Epithelial cell of esophagus (primary cell): ENCODE results near the gene KCNG2.
"Not testable (repeated sequence)": the region's sequence is repeated elsewhere in the genome, so short reads cannot be mapped to it uniquely, and the experiment has no call there.

Experiments
- DNase-seq: peaks from one replicate; pipeline ENCODE4 v3.0.0; 2010; ENCODE audit warnings: low read depth
- H3K4me3 ChIP-seq: 2 replicates; pipeline ENCODE4 v1.5.1; 2011; ENCODE audit warnings: mild to moderate bottlenecking, low read length, control low read depth
- TF ChIP-seq, protein P1 (sequence below): IDR thresholded peaks from 2 replicates; pipeline ENCODE4 v1.5.1; 2011; ENCODE audit warnings: low read depth, mild to moderate bottlenecking, low read length, control low read depth, inconsistent platforms; ENCODE audit not compliant: insufficient read depth; ENCODE audit errors: missing control alignments

Gene KCNG2

DNA sequence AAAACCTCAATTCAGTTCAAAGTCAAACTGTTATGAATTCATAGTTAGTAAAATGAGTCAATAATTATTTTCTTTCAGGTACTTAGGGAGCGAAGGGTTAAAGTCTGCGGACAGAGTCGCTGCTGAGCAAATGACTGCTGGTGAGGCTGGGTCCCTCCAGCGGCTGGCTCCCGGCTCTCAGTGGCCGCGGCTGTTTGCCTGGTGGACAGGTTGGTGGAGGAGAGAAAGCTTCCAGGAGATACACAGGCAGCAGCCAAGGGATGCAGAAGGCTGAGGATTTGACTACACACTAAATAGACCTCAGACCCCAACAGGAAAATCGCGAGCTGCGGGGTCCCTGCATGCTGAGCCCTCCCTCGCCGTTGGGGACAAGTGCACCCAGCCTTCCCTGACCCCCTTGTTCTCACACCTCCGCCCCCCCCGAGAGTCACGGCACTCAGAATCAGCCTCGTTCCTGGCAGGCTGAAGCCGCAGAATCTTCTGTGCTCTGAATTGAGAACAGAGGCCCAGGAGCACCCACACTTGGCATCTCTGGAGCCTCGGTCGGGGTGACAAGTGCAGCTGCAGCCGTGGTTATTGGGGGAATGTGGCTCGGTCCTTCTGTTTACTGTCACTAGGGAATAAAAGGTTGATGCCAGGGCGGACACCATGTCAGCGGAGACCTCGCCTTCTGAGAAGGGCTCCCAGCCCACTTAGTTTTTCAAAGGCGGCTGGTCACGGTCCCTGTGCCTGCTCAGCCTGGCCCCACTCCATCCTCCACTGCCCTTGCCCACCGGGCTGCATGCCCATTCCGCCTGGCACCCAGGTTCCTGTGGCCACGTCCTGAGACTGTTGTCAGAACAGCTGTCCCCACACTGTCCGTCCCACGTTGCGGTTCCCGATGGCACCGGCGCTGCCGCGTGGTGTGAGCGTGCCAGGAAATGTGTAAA lies 79.7 kb downstream of the KCNG2 start:
- TF ChIP-seq, protein P1, sequence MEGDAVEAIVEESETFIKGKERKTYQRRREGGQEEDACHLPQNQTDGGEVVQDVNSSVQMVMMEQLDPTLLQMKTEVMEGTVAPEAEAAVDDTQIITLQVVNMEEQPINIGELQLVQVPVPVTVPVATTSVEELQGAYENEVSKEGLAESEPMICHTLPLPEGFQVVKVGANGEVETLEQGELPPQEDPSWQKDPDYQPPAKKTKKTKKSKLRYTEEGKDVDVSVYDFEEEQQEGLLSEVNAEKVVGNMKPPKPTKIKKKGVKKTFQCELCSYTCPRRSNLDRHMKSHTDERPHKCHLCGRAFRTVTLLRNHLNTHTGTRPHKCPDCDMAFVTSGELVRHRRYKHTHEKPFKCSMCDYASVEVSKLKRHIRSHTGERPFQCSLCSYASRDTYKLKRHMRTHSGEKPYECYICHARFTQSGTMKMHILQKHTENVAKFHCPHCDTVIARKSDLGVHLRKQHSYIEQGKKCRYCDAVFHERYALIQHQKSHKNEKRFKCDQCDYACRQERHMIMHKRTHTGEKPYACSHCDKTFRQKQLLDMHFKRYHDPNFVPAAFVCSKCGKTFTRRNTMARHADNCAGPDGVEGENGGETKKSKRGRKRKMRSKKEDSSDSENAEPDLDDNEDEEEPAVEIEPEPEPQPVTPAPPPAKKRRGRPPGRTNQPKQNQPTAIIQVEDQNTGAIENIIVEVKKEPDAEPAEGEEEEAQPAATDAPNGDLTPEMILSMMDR: no peak
- no peak overlapping the region for H3K4me3 ChIP-seq
- no peak for DNase-seq

DNA sequence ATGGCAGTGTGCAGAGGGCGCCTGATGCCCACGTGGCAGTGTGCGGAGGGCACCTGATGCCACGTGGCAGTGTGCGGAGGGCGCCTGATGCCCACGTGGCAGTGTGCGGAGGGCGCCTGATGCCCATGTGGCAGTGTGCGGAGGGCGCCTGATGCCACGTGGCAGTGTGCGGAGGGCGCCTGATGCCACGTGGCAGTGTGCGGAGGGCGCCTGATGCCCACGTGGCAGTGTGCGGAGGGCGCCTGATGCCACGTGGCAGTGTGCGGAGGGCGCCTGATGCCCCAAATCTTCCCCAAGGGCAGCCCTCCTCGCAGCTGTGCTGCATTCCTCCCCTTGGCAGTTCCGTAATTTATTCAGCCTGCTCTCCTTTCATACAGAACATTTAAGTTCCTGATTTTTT lies 80.5 kb downstream of the KCNG2 start:
- not testable (repeated sequence) for H3K4me3 ChIP-seq

DNA sequence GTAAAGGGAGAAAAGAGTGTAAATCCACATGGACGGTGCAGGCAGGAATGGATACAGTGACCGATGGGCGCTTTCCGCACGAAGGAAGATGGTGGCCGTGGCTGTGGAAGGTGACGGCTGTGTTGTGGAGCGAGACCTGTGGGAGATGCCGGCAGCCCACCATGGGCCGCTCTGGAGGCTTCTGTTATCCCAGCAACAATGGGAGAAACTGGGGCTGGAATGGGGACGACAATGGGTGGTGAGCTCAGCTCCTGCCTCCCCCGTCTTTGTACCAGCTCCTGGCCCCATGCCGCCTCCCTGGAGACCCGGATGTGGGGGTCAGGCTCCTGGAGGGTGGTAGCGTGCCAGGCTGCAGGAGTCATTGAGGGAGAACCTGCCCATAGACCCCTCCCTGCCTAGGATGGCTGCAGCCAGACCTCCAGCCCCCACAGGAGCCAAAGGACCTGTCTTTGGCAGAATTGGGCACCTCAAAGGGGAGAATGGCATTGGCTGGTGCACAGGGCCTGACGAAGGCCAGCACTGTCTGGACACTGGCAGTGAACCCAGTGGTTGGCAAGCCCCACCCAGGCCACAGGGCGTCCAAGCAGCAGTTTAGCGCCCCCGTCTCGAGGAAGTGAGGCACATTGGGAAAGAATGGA lies 81.1 kb downstream of the KCNG2 start:
- TF ChIP-seq, protein P1: no peak

More for the DNA sequence above, 80.5 kb downstream of the KCNG2 start:
- not testable (repeated sequence) for DNase-seq

DNA sequence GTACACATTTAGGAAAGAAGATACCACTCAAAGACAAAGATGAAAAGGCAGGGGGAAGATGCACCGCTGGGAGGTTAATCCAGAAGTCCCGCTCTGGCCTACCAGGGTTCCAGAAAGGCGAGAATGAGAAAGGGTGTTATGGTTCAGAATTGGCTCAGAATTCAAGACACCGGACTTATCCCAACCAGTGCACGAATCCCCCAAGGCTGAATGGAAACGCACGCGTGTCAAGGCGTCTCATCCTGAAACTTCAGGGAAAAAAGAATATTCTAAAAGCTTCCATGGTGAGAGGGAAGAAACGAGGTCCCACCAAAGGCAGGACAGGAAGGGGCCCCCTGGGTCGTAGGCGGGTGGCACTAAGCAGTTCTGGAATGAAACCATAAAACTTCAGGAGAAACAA lies 81.8 kb downstream of the KCNG2 start:
- TF ChIP-seq, protein P1: no peak

More for the DNA sequence above, 81.1 kb downstream of the KCNG2 start:
- no peak for DNase-seq
- H3K4me3 ChIP-seq: no peak overlapping the region

DNA sequence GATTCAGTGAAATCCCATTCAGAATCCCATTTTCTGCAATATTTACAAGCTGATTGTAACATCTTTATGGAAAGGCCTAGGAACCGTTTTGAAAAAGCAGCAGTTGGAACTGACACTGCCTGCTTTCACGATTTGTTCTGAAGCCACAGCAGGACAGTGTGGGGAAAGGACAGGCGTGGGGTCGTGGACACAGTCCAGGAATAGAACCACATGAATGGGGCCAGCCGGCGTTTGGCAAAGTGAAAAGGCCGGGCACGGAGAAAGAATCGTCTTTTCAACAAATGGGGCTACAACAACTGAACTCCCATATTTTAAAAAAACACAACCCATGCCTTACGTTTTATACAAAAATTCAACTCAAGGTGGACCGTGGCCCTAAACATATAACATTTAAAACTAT lies 84.0 kb downstream of the KCNG2 start:
- DNase-seq: no peak
- H3K4me3 ChIP-seq: no peak overlapping the region
- TF ChIP-seq, protein P1: no peak

More for the DNA sequence above, 81.8 kb downstream of the KCNG2 start:
- DNase-seq: no peak
- no peak overlapping the region for H3K4me3 ChIP-seq

DNA sequence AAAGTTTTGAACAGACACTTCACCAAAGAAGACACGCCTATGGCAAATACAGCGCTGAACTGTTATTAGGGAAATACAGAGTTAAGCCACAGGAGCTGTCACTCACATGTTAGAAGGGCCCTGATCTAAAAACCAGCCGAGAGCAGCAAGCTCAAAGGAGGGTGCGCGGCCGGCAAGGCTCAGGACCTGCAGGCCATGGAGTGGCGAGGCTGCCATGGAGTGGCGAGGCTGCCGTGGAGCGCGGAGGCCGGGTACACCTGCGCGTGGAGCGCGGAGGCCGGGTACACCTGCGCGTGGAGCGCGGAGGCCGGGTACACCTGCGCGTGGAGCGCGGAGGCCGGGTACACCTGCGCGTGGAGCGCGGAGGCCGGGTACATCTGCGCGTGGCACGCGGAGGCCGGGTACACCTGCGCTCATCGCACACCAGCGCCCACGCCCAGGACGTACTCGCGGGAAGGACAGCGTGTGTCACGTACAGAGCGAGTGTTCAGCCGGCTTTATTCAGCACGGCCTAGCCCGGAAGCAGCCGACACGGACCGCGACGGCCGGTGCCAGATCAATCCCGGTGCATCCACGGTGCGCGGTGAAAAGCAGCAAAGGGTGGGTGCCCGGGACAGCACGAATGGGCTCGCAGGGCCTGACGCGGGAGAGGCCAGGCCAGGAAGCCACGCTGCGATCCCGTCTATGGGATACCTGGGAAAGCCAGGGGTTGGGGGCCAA lies 84.9 kb downstream of the KCNG2 start:
- no peak overlapping the region for H3K4me3 ChIP-seq
- TF ChIP-seq, protein P1: no peak
- no peak for DNase-seq

DNA sequence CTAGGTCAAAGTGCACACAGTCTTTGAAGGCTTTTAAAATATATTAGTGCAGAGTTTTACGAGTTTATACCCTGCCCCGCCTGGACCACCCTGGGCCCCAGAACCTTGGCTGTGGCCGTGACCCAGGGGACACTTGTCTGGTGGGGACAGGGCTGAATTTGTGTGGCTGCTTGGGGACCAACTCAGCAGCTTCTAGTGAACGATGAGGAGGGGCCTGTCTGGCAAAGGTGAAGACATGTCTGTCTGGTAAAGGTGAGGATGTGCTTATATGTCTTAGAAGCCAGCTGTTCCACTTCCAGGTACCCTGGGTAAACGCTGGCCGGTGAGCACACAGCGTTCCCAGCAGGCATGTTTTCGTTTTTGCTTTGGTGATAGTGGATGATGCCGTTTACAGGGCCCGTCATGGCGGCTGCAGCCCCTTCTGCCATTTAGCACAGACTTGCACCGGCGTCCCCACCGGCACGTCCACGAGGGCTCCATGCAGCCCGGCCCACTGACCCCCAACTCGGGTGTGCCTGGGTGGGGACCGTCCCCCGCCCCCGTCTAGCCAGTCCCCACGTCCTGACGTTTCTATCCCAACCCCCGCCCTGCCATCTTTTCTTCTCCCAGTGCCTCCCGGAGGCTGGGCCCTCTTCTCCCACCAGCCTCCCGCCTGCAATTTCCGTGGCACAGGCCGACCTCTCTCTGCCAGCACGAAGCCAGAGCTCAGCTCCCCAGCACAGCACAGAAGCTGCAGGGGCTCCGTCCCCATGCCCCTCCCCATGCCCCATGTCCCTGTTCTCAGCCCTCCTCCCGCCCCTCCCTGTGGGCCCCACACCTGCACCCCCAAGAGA lies 85.9 kb downstream of the KCNG2 start:
- no peak for DNase-seq
- TF ChIP-seq, protein P1: no peak
- H3K4me3 ChIP-seq: no peak overlapping the region
